ENCODE measurements around the gene ZNF718. TPM values are rescaled to one million over a fixed set of nuclear protein-coding genes. Genes with fewer than 3 reads are reported as not detected.

The ZNF718 gene
- total and polyA plus RNA-seq, 10 of the 15 experiments (the other 5 are each of a cell fraction or from before 2014, with no cell fraction given), result 1.1 to 7.0 (median 3.9) TPM

- H3K4me1 ChIP-seq (ENCODE audit: control insufficient read depth, insufficient read depth, low read length), result no peaks in the 10 kb centered on the region
- no peak overlapping the region for H3K27ac ChIP-seq (ENCODE audit: control insufficient read depth, insufficient read depth)
- no peaks in the 10 kb centered on the region for H3K79me2 ChIP-seq (ENCODE audit: control insufficient read depth, insufficient read depth, low read length)
- ChIA-PET RAD21 (ENCODE audit: unreplicated experiment) (no interaction called here), POLR2A (no interaction called here), CTCF (no interaction called here), SMC1A (ENCODE audit: uncharacterized antibody, unreplicated experiment) (no interaction called here)
- H3K4me3 ChIP-seq, result no peak overlapping the region
- FAIRE-seq (no peak), ATAC-seq (no peak), DNase-seq (ENCODE audit: low read depth, low spot score) (no peak)
- H3K36me3 ChIP-seq (ENCODE audit: control insufficient read depth in 2 of 2, insufficient read depth in 2 of 2, low read length in 1 of 2), result no peaks in the 10 kb centered on the region
- H3K9ac ChIP-seq (ENCODE audit: control insufficient read depth, insufficient read depth, low read length), result no peak overlapping the region
- H3K4me2 ChIP-seq (ENCODE audit: control insufficient read depth, insufficient read depth), result no peak overlapping the region
- H3K9me3 ChIP-seq (replicated peaks; ENCODE audit: control insufficient read depth, insufficient read depth, low read length), result peaks cover 7% of the 10 kb centered on the region; the same call in 2 of the 3 replicates
- WGBS (ENCODE audit: insufficient coverage, insufficient replicate concordance, low lambda C conversion rate, missing lambda C conversion rate), result 36% methylated on average over 3 of the region's 3 CpGs
- no peaks in the 10 kb centered on the region for H4K20me1 ChIP-seq (ENCODE audit: control insufficient read depth, insufficient read depth)
- in situ Hi-C loops (cut with MboI), result no loop called here
- no peaks in the 10 kb centered on the region for H3K27me3 ChIP-seq (replicated peaks in 1 of 2; ENCODE audit: control insufficient read depth in 2 of 2, insufficient read depth in 2 of 2, low read length in 1 of 2)
- intact Hi-C loops (cut with micrococcal nuclease; ENCODE audit: unreplicated experiment), result no loop called here
- H2AFZ ChIP-seq (ENCODE audit: control insufficient read depth, low read depth, low read length), result no peak overlapping the region
- no TSS peak for BruUV-seq (replicated peaks)
- TF ChIP-seq CBX5 (IDR thresholded peaks at IDR 0.05; ENCODE audit: low read depth) (no peak), NR2F1 (conservative IDR thresholded peaks at IDR 0.05) (no peak), NFYB (IDR thresholded peaks at IDR 0.05; ENCODE audit: insufficient read depth, low read depth, low read length) (no peak), ELK1 (IDR thresholded peaks at IDR 0.05; ENCODE audit: low read depth, low read length) (no peak), FOS (IDR thresholded peaks at IDR 0.05; ENCODE audit: borderline replicate concordance, extremely low read depth, insufficient read length) (no peak), SP1 (IDR thresholded peaks at IDR 0.05; ENCODE audit: low read depth, low read length) (no peak), EED (IDR thresholded peaks at IDR 0.05; ENCODE audit: low read depth) (no peak), MEF2A (IDR thresholded peaks at IDR 0.05; ENCODE audit: insufficient read depth, low read depth, low read length) (no peak), EP300 (IDR thresholded peaks at IDR 0.05; ENCODE audit: borderline replicate concordance in 1 of 2, control insufficient read depth in 1 of 2, low read depth in 2 of 2, low read length in 2 of 2) (no peak), E4F1 (IDR thresholded peaks at IDR 0.05; ENCODE audit: borderline replicate concordance, partially characterized antibody) (no peak), DPF2 (IDR thresholded peaks at IDR 0.05) (no peak), ZNF207 (IDR thresholded peaks at IDR 0.05; ENCODE audit: borderline replicate concordance) (no peak), NFXL1 (IDR thresholded peaks at IDR 0.05; ENCODE audit: borderline replicate concordance) (no peak), ZSCAN29 (IDR thresholded peaks at IDR 0.05) (no peak), MLLT1 (IDR thresholded peaks at IDR 0.05) (no peak), KAT2A (conservative IDR thresholded peaks at IDR 0.05; ENCODE audit: control insufficient read depth, low read depth, low read length) (no peak), E2F4 (IDR thresholded peaks at IDR 0.05; ENCODE audit: low read depth, low read length) (no peak), MYB (IDR thresholded peaks at IDR 0.05; ENCODE audit: borderline replicate concordance, low read depth, low read length) (no peak), ATF3 (IDR thresholded peaks at IDR 0.05; ENCODE audit: borderline replicate concordance, extremely low read depth, low read depth, low read length) (no peak), RB1 (IDR thresholded peaks at IDR 0.05; ENCODE audit: borderline replicate concordance) (no peak)
These were observed 76.6 kb downstream of the ZNF718 start for GRCh38 chr4:200936-201335.

Data from GM12878 (cell line).